ENCODE measurements around the gene PYGL.

Gene PYGL

GRCh38 chr14:50875359-50876070 is 68.8 kb downstream of the PYGL start:
- peak; percentile 73 for DNase-seq (ENCODE audit: low read depth, low spot score)

- DNase-seq (ENCODE audit: low read depth, low spot score): no peak
Measured at GRCh38 chr14:50874757-50875156, 69.5 kb downstream of the PYGL start.

- DNase-seq (ENCODE audit: low read depth, low spot score): no peak
Measured at GRCh38 chr14:50871914-50872732, 72.2 kb downstream of the PYGL start, which contains the start of gene ABHD12B. Gene ABHD12B (plus strand): TSS chr14:50872053. CDS start chr14:50872175, 122 bp downstream.

GRCh38 chr14:50871228-50871627 is 73.1 kb downstream of the PYGL start:
- DNase-seq (ENCODE audit: low read depth, low spot score): no peak

GRCh38 chr14:50865391-50866076 is 78.7 kb downstream of the PYGL start:
- no peak for DNase-seq (ENCODE audit: low read depth, low spot score)

GRCh38 chr14:50864946-50865345 is 79.3 kb downstream of the PYGL start:
- no peak for DNase-seq (ENCODE audit: low read depth, low spot score)

- no peak for DNase-seq (ENCODE audit: low read depth, low spot score)
Measured at GRCh38 chr14:50864237-50864636, 80.0 kb downstream of the PYGL start.

- no peak for DNase-seq (ENCODE audit: low read depth, low spot score)
Measured at GRCh38 chr14:50862036-50862570, 82.2 kb downstream of the PYGL start.

- DNase-seq (ENCODE audit: low read depth, low spot score): peak; percentile 77
Measured at GRCh38 chr14:50860478-50861086, 83.7 kb downstream of the PYGL start.

GRCh38 chr14:50859296-50859624 is 85.0 kb downstream of the PYGL start:
- no peak for DNase-seq (ENCODE audit: low read depth, low spot score)

- DNase-seq (ENCODE audit: low read depth, low spot score): no peak
Measured at GRCh38 chr14:50856660-50857059, 87.6 kb downstream of the PYGL start.

- no peak for DNase-seq (ENCODE audit: low read depth, low spot score)
Measured at GRCh38 chr14:50855558-50855957, 88.7 kb downstream of the PYGL start.
